Upper lobe of left lung (tissue), 6 donors: ENCODE data around the gene FUT1. TPM values are rescaled to one million over a fixed set of nuclear protein-coding genes. Genes with fewer than 3 reads are reported as not detected.
A peak's percentile ranks its signal among the peaks of the same experiment; 100 is the strongest.

ENCODE experiments used
- ATAC-seq, 2 donors: fragments of 200-7000 bp; cut with Tn5 transposase; one replicate each; pipeline ENCODE4 v1.9.1; 2022; ENCODE audit warnings: mild to moderate bottlenecking in 2 of 2, moderate library complexity in 2 of 2; ENCODE audit not compliant: low FRiP score in 2 of 2
- DNase-seq, 2 donors: peaks; one replicate each; pipeline ENCODE4 v3.0.0-alpha.2; 2019 to 2020
- H3K27ac ChIP-seq, 4 donors: fragments of 200-600 bp; sonication (generic); one replicate each; pipeline ENCODE4 v1.5.1; 2016 to 2019
- H3K27me3 ChIP-seq, 4 donors: fragments of 200-600 bp; sonication (generic); one replicate each; pipeline ENCODE4 v1.5.1; 2017 to 2019
- H3K36me3 ChIP-seq, 4 donors: fragments of 200-600 bp; sonication (generic); one replicate each; pipeline ENCODE4 v1.5.1; 2016 to 2019
- H3K4me1 ChIP-seq, 4 donors: fragments of 200-600 bp; sonication (generic); one replicate each; pipeline ENCODE4 v1.5.1; 2018 to 2019
- H3K4me3 ChIP-seq, 4 donors: fragments of 200-600 bp; sonication (generic); one replicate each; pipeline ENCODE4 v1.5.1; 2017 to 2019; ENCODE audit warnings: mild to moderate bottlenecking in 2 of 4, moderate library complexity in 1 of 4
- H3K9me3 ChIP-seq, 4 donors: fragments of 200-600 bp; sonication (generic); one replicate each; pipeline ENCODE4 v1.5.1; 2018 to 2019
- EP300 ChIP-seq, 4 donors: sonication (generic); formaldehyde crosslinking; IDR thresholded peaks; one replicate each; pipeline ENCODE4 v1.5.1; 2017; ENCODE audit warnings: antibody characterized with exemption in 4 of 4, control low read depth in 2 of 4
- POLR2A ChIP-seq, 4 donors: fragments of 450-650 bp; IDR thresholded peaks; one replicate each; pipeline ENCODE4 v1.5.1; 2016 to 2017; ENCODE audit warnings: antibody characterized with exemption in 4 of 4, mild to moderate bottlenecking in 2 of 4
- POLR2AphosphoS5 ChIP-seq, 2 donors: sonication (generic); formaldehyde crosslinking; IDR thresholded peaks; one replicate each; pipeline ENCODE4 v1.5.1; 2017; ENCODE audit warnings: antibody characterized with exemption in 2 of 2
- WGBS, 2 donors: methylation state at CpG; one replicate each; pipeline ENCODE4 v1.1.5; 2017 to 2018; 5-methylcytosine and 5-hydroxymethylcytosine counted together
- total RNA-seq, 6 donors: library from RNA; depleted of rRNA in 4 of 6; stranded (reverse); fragments of >200 nt in 4 of 6; gene quantifications; one replicate each; pipeline versions ENCODE4 v1.1.0 to v1.2.1, GENCODE V29; 2016 to 2021
- TF ChIP-seq, protein P1 (sequence below), 6 experiments: fragments of 450-650 bp in 4 of 6; fragments of 200-600 bp in 2 of 6; sonication (generic) in 2 of 6; IDR thresholded peaks; one replicate each; pipeline ENCODE4 v1.5.1; 2016 to 2019; ENCODE audit warnings: antibody characterized with exemption in 6 of 6
- donor health status: DM: no; HTN: no; CAD: no; lungs with moderate emphysema.
- donor health status: DM: no; HTN: yes; CAD: no; lungs with severe emphysema.

FUT1 gene
- total RNA-seq, 6 donors from 2014 or later, result 7.2 to 17.4 (median 10.1) TPM

DNA sequence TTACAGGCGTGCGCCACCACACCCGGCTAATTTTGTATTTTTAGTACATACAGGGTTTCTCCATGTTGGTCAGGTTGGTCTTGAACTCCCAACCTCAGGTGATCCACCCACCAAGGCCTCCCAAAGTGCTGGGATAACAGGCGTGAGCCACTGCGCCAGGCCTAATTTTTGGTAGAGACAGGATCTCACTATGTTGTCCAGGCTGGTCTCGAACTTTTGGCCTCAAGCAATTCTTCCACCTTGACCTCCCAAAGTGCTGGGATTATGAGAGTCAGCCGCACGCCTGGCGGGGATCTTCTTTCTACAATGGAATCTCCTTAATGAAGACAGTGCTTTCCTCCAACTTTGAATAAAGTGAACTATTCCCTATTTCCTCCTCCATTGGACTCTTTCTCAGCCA is 17.8 kb downstream of the FUT1 start:
- TF ChIP-seq, protein P1, sequence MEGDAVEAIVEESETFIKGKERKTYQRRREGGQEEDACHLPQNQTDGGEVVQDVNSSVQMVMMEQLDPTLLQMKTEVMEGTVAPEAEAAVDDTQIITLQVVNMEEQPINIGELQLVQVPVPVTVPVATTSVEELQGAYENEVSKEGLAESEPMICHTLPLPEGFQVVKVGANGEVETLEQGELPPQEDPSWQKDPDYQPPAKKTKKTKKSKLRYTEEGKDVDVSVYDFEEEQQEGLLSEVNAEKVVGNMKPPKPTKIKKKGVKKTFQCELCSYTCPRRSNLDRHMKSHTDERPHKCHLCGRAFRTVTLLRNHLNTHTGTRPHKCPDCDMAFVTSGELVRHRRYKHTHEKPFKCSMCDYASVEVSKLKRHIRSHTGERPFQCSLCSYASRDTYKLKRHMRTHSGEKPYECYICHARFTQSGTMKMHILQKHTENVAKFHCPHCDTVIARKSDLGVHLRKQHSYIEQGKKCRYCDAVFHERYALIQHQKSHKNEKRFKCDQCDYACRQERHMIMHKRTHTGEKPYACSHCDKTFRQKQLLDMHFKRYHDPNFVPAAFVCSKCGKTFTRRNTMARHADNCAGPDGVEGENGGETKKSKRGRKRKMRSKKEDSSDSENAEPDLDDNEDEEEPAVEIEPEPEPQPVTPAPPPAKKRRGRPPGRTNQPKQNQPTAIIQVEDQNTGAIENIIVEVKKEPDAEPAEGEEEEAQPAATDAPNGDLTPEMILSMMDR (IDR thresholded peaks at IDR 0.05), result no peak
- TF ChIP-seq POLR2AphosphoS5 (IDR thresholded peaks at IDR 0.05) (no peak), POLR2A (IDR thresholded peaks at IDR 0.05) (no peak), EP300 (IDR thresholded peaks at IDR 0.05) (no peak)
- ATAC-seq, result no peak
- peaks cover 0 to 9% (median 0%) of the 10 kb centered on the region in 4 donors for H3K27me3 ChIP-seq
- peaks cover 6 to 31% (median 10%) of the 10 kb centered on the region in 4 donors for H3K4me1 ChIP-seq
- H3K27ac ChIP-seq, result no peak overlapping the region
- H3K4me3 ChIP-seq, result peak overlapping the region in 1 of 4 donors; percentile 28
- 98% methylated on average over 9 of the region's 9 CpGs for WGBS, 2 donors
- H3K9me3 ChIP-seq, result no peaks in the 10 kb centered on the region
- peaks cover 0 to 39% (median 0%) of the 10 kb centered on the region in 4 donors for H3K36me3 ChIP-seq
- DNase-seq, result no peak

DNA sequence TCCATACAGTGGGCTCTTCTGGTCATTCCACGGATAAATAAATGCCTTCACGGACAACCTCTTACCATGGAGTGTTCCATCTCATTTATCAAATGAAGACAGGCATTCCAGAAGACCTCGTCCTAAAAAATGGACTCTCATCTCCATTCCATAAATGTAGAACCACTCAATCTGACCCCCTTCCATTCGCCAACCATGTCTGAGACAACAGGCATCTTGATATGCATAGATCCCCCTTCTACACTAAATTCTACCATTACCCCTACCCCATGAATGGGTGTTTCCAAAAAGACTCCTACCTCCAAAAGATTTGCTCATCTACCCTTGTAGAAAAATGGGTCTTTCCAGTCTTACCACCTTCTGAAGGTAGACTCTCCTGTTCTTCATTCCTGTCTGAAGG is 21.0 kb downstream of the FUT1 start:
- Histone ChIP-seq H3K27ac (no peak overlapping the region), H3K4me1 (peaks cover 4 to 8% (median 7%) of the 10 kb centered on the region in 4 donors), H3K27me3 (no peaks in the 10 kb centered on the region), H3K9me3 (no peaks in the 10 kb centered on the region), H3K36me3 (peaks cover 0 to 54% (median 3%) of the 10 kb centered on the region in 4 donors), H3K4me3 (no peak overlapping the region)
- WGBS, 2 donors, result 87 to 89% methylated on average over 4 of the region's 4 CpGs
- TF ChIP-seq POLR2AphosphoS5 (IDR thresholded peaks at IDR 0.05) (no peak), POLR2A (IDR thresholded peaks at IDR 0.05) (no peak)
- TF ChIP-seq, protein P1 (IDR thresholded peaks at IDR 0.05), result no peak
- DNase-seq, result no peak
- no peak for ATAC-seq

DNA sequence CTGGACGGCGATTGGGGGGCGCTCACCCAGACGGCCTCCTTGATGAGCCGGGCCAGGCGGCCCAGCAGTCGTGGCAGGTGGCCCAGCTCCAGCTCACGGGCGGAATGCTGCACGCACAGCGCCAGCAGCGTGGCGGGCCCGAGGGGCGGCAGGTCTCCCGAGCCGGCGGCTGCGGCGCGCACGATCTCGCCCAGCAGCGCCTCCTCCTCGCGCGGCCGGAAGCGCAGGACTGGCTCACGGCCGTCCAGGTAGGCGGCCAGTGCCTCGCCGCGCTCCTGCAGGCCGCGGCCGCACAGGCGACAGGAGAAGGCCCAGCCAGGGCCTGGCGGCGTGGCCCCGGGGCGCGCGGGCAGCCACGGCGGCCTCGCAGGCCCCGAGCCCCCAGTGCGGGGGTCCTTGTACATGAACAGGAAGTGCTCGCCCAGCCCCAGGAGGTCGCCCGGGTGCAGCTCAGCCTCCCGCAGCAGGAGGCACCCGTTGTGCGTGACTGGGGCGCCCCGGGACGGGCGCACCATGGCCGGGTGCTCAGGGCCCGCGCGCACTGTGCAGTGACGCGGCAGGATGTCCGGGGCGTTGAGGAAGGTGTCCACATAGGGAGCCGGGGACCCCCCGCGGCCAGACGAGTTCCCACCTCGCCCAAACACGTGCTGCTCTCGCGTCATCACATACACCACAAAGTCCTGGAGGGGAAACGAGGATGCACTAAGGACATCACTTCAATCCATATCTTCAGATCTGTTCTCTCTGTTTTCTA is 23.4 kb downstream of the FUT1 start:
- H3K4me3 ChIP-seq, result peak overlapping the region in 2 of 4 donors; percentile 10 to 21
- ATAC-seq, result peak in 1 of 2 donors; percentile 30
- H3K36me3 ChIP-seq, result peaks cover 0 to 55% (median 3%) of the 10 kb centered on the region in 4 donors
- peak overlapping the region in 2 of 4 donors; percentile 31 to 37 for H3K27ac ChIP-seq
- DNase-seq, result peak in 1 of 2 donors; percentile 84
- no peak for TF ChIP-seq POLR2A (IDR thresholded peaks at IDR 0.05)
- TF ChIP-seq, protein P1 (IDR thresholded peaks at IDR 0.05), result peak in 1 of 6 experiments; percentile 5
- no peak for TF ChIP-seq POLR2AphosphoS5 (IDR thresholded peaks at IDR 0.05)
- no peak for TF ChIP-seq EP300 (IDR thresholded peaks at IDR 0.05)
- 70 to 79% methylated on average over 35 to 47 of the region's 77 CpGs for WGBS, 2 donors
- no peaks in the 10 kb centered on the region for H3K27me3 ChIP-seq
- H3K9me3 ChIP-seq, result peaks cover 0 to 5% (median 0%) of the 10 kb centered on the region in 4 donors
- peaks cover 17 to 29% (median 24%) of the 10 kb centered on the region in 4 donors for H3K4me1 ChIP-seq

DNA sequence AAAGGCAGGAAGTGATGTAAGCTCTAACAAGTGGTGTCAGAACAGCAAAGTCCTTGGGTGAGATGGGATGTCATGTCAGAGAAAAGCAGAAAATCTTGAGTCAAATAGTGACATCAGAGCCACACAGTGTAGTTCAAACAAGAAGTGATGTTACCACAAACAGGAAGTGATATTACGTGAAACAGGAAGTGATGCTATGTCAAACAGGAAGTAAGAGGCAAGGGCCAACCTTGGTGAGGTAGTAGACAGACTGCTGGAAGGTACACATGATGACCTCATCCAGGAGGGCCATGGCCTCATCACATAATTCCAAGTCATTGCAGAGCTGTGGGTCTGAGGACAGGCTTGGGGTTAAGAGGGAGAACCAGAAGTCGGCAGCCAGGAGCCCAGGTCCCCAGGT is 25.9 kb downstream of the FUT1 start:
- TF ChIP-seq, protein P1 (IDR thresholded peaks at IDR 0.05), result no peak
- TF ChIP-seq POLR2A (IDR thresholded peaks at IDR 0.05), result no peak
- TF ChIP-seq POLR2AphosphoS5 (IDR thresholded peaks at IDR 0.05), result peak in 1 of 2 donors; percentile 74
- no peak for TF ChIP-seq EP300 (IDR thresholded peaks at IDR 0.05)
- Histone ChIP-seq H3K36me3 (peaks cover 0 to 45% (median 3%) of the 10 kb centered on the region in 4 donors), H3K9me3 (peaks cover 0 to 5% (median 0%) of the 10 kb centered on the region in 4 donors), H3K4me3 (no peak overlapping the region), H3K4me1 (peaks cover 22 to 51% (median 38%) of the 10 kb centered on the region in 4 donors), H3K27me3 (no peaks in the 10 kb centered on the region), H3K27ac (peak overlapping the region; percentile 78 to 91 (median 84))
- WGBS, 2 donors, result 57 to 64% methylated on average over 2 of the region's 2 CpGs
- DNase-seq, result no peak
- no peak for ATAC-seq
